Measurements from ENCODE around the gene EPB41L2.

EPB41L2 gene

DNA sequence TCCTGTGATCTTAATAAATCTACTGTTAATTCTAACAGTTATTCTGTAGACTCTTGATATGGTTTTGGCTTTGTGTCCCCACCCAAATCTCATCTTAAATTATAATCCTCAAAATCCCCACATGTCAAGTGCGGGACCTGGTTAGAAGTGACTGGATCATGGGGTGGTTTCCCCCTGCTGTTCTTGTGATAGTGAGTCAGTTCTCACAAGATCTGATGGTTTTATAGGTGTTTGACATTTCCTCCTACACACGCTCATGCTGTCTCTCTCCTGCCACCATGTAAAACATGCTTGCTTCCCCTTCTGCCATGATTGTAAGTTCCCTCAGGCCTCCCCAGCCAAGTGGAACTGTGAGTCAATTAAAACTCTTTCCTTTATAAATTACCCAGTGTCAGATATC is 10.5 kb upstream of the EPB41L2 start:
- no peak for DNase-seq (ENCODE audit: extremely low spot score)
- ChIA-PET CTCF (interaction anchor here (1.6 kb wide), 1 partner anchor 9 kb away, joined by 4 read pairs; no protein-coding TSS in a partner anchor), POLR2A (no interaction called here)
- TF ChIP-seq, protein P1, sequence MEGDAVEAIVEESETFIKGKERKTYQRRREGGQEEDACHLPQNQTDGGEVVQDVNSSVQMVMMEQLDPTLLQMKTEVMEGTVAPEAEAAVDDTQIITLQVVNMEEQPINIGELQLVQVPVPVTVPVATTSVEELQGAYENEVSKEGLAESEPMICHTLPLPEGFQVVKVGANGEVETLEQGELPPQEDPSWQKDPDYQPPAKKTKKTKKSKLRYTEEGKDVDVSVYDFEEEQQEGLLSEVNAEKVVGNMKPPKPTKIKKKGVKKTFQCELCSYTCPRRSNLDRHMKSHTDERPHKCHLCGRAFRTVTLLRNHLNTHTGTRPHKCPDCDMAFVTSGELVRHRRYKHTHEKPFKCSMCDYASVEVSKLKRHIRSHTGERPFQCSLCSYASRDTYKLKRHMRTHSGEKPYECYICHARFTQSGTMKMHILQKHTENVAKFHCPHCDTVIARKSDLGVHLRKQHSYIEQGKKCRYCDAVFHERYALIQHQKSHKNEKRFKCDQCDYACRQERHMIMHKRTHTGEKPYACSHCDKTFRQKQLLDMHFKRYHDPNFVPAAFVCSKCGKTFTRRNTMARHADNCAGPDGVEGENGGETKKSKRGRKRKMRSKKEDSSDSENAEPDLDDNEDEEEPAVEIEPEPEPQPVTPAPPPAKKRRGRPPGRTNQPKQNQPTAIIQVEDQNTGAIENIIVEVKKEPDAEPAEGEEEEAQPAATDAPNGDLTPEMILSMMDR (IDR thresholded peaks at IDR 0.05; ENCODE audit: control extremely low read depth, extremely low read depth, low read depth, missing control alignments): no peak

DNA sequence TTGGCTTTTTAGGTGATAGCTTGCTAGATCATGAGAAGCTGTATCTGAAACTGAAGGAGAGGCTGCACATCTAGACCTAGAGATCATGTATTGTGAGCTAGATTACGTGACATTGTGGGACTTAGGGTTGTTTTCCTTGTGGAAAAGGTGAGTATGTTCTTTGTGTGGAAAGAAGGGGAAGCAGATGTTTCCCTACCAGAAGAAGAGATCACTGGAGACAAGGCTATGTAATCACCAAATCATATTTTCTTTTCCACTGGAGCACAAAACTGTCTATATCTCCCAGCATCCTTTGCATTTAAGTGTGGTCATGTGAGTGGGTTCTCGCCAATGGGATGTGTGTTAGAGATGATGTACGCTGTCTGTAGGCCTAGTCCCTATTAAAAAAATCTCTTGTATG is 7.0 kb upstream of the EPB41L2 start:
- no peak for DNase-seq (ENCODE audit: extremely low spot score)
- TF ChIP-seq, protein P1 (IDR thresholded peaks at IDR 0.05; ENCODE audit: control extremely low read depth, extremely low read depth, low read depth, missing control alignments): no peak
- ChIA-PET POLR2A (no interaction called here), CTCF (no interaction called here)

DNA sequence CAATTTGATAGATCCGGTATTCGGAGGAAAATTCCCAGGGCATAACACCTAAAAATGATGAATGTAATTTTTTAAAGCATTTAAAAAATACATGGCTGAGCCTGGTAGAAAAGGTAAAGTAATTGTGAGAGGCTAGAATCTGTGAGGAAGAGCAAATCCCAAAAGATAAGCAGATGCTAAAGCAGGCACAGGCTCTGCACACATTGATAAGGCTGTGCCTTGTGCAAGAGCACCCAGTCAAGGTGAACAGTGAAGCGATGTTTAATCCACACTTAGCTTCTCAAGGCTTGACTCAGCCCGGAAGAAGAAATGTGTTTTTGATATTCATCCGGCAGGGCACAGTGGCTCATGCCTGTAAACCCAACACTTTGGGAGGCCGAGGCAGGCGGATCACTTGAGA is 5.1 kb upstream of the EPB41L2 start:
- DNase-seq (ENCODE audit: extremely low spot score): no peak
- POLR2A ChIA-PET: no interaction called here
- CTCF ChIA-PET: interaction anchor here (2.4 kb wide), 1 partner anchor 17 kb away, joined by 7 read pairs; no protein-coding TSS in a partner anchor
- TF ChIP-seq, protein P1 (IDR thresholded peaks at IDR 0.05; ENCODE audit: control extremely low read depth, extremely low read depth, low read depth, missing control alignments): no peak

DNA sequence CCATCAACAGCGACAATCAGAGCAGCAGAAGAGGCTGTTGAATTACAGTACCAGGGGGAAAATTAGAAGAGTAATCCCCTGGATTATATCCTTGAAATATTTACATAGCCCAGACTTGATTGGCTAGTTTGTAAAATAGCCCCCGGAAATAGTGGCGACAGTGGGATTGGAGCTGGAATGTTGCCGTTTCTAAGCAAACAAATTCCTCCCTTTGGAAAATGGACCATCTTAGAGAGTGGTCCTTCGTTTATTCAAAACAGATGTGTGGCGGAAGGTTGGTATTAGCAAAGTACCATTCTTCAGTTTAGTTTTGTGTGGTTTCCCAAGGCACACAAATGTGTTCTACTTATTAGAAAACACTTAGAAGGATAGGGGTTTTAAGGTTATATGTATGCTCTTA is 4.5 kb upstream of the EPB41L2 start:
- ChIA-PET POLR2A (no interaction called here), CTCF (interaction anchor here (2.4 kb wide), 1 partner anchor 18 kb away, joined by 7 read pairs; no protein-coding TSS in a partner anchor)
- TF ChIP-seq, protein P1 (IDR thresholded peaks at IDR 0.05; ENCODE audit: control extremely low read depth, extremely low read depth, low read depth, missing control alignments): no peak
- DNase-seq (ENCODE audit: extremely low spot score): no peak

DNA sequence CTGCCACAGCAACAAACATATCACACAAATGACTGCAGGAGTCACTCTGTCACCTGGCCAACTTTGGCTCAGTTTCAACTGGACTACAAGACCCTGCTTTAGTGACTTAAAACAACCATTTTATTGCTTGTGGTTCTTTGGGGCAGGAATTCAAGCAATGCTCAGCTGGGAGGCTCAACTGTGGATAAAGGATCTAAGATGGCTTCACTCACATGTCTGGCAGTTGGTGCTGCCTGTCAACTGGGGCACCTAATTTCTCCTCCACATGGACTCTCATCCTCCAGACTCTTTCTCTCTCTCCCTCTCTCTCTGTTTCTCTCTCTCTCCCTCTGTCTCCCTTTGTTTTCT is 2.8 kb upstream of the EPB41L2 start:
- ChIA-PET CTCF (interaction anchor here (1.1 kb wide), 1 partner anchor 454 kb away, joined by 3 read pairs; no protein-coding TSS in a partner anchor), POLR2A (no interaction called here)
- TF ChIP-seq, protein P1 (IDR thresholded peaks at IDR 0.05; ENCODE audit: control extremely low read depth, extremely low read depth, low read depth, missing control alignments): no peak
- DNase-seq (ENCODE audit: extremely low spot score): no peak

DNA sequence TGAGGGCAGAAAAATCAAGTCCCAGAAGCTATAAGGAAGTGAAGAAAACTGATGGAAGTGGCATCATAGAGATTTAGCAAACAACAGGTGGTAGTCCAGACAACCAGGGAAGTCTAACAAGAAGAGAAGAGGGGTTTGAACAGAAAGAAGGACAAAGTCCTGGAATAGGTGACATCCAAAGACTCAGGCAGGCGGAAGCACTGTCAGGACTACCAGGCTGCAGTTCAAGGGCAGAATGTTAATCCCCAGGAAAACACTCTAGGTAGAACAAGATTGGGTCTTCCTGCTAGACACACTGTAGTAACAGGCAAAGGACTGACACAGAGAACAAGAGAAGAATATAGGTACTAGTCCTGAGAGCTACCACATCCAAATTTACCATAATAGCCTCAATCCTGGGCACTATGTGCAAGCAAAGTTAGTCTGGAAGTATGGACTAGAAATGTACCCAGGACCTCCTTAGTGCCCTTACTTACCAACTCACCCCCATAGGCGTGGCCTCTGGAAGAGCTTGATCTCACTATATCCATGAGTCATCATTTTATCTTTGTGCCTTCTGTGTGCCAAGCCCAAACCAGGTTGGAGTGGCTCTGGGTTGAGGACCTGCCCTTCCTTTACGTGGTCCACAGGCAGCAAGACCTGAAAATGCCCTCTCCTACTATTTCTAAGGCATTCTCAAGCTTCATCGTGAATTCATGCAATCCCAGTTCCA is 2.2 kb upstream of the EPB41L2 start:
- POLR2A ChIA-PET: no interaction called here
- CTCF ChIA-PET: interaction anchor here (1.0 to 1.2 kb wide), 3 partner anchors 16 to 455 kb away, joined by 3 read pairs; no protein-coding TSS in a partner anchor
- DNase-seq (ENCODE audit: extremely low spot score): no peak

More for the DNA sequence above, 2.2 kb upstream of the EPB41L2 start:
- TF ChIP-seq, protein P1 (IDR thresholded peaks at IDR 0.05; ENCODE audit: control extremely low read depth, extremely low read depth, low read depth, missing control alignments): no peak

All from GM10248 (cell line).